ENCODE data around the gene ZCCHC2.
A peak's percentile ranks its signal among the peaks of the same experiment; 100 is the strongest.

Gene ZCCHC2

GRCh38 chr18:62521593-62521992 lies 1.2 kb upstream of the ZCCHC2 start:
- DNase-seq (ENCODE audit: insufficient read length, low spot score), result no peak
- no peak for TF ChIP-seq POLR2A (IDR thresholded peaks at IDR 0.05; ENCODE audit: low read depth, low read length)
- no peak for FAIRE-seq

GRCh38 chr18:62522178-62522503 lies 684 bp upstream of the ZCCHC2 start:
- DNase-seq (ENCODE audit: insufficient read length, low spot score), result no peak
- TF ChIP-seq POLR2A (IDR thresholded peaks at IDR 0.05; ENCODE audit: low read depth, low read length), result no peak
- FAIRE-seq, result no peak

- FAIRE-seq (no peak), DNase-seq (ENCODE audit: insufficient read length, low spot score) (no peak)
- no peak for TF ChIP-seq POLR2A (IDR thresholded peaks at IDR 0.05; ENCODE audit: low read depth, low read length)
These were observed 397 bp downstream of the ZCCHC2 start for GRCh38 chr18:62523255-62523588.

GRCh38 chr18:62523631-62524439 lies 1.0 kb downstream of the ZCCHC2 start:
- no peak for TF ChIP-seq POLR2A (IDR thresholded peaks at IDR 0.05; ENCODE audit: low read depth, low read length)
- no peak for FAIRE-seq
- no peak for DNase-seq (ENCODE audit: insufficient read length, low spot score)

GRCh38 chr18:62524440-62525200 lies 1.8 kb downstream of the ZCCHC2 start:
- no peak for FAIRE-seq
- no peak for TF ChIP-seq POLR2A (IDR thresholded peaks at IDR 0.05; ENCODE audit: low read depth, low read length)

GRCh38 chr18:62525608-62526007 lies 2.8 kb downstream of the ZCCHC2 start:
- DNase-seq (ENCODE audit: insufficient read length, low spot score) (no peak), FAIRE-seq (no peak)
- TF ChIP-seq POLR2A (IDR thresholded peaks at IDR 0.05; ENCODE audit: low read depth, low read length), result no peak

More at GRCh38 chr18:62524440-62525200, 1.8 kb downstream of the ZCCHC2 start:
- DNase-seq (ENCODE audit: insufficient read length, low spot score), result no peak

GRCh38 chr18:62526098-62527025 lies 3.5 kb downstream of the ZCCHC2 start:
- FAIRE-seq (peak; percentile 75), DNase-seq (ENCODE audit: insufficient read length, low spot score) (peak; percentile 72)
- peak; percentile 80 for TF ChIP-seq POLR2A (IDR thresholded peaks at IDR 0.05; ENCODE audit: low read depth, low read length)

- no peak for TF ChIP-seq POLR2A (IDR thresholded peaks at IDR 0.05; ENCODE audit: low read depth, low read length)
- DNase-seq (ENCODE audit: insufficient read length, low spot score) (no peak), FAIRE-seq (no peak)
These were observed 6.8 kb downstream of the ZCCHC2 start for GRCh38 chr18:62529597-62529996.

GRCh38 chr18:62531078-62531477 lies 8.3 kb downstream of the ZCCHC2 start:
- no peak for TF ChIP-seq POLR2A (IDR thresholded peaks at IDR 0.05; ENCODE audit: low read depth, low read length)
- FAIRE-seq (no peak), DNase-seq (ENCODE audit: insufficient read length, low spot score) (no peak)

GRCh38 chr18:62531931-62532330 lies 9.1 kb downstream of the ZCCHC2 start:
- no peak for FAIRE-seq
- no peak for DNase-seq (ENCODE audit: insufficient read length, low spot score)
- TF ChIP-seq POLR2A (IDR thresholded peaks at IDR 0.05; ENCODE audit: low read depth, low read length), result no peak

- no peak for TF ChIP-seq POLR2A (IDR thresholded peaks at IDR 0.05; ENCODE audit: low read depth, low read length)
- FAIRE-seq, result no peak
- DNase-seq (ENCODE audit: insufficient read length, low spot score), result no peak
These were observed 13.2 kb downstream of the ZCCHC2 start for GRCh38 chr18:62536005-62536404.

GRCh38 chr18:62537042-62537894 lies 14.4 kb downstream of the ZCCHC2 start:
- FAIRE-seq (no peak), DNase-seq (ENCODE audit: insufficient read length, low spot score) (no peak)
- no peak for TF ChIP-seq POLR2A (IDR thresholded peaks at IDR 0.05; ENCODE audit: low read depth, low read length)

GRCh38 chr18:62537946-62538345 lies 15.1 kb downstream of the ZCCHC2 start:
- no peak for DNase-seq (ENCODE audit: insufficient read length, low spot score)
- no peak for FAIRE-seq
- no peak for TF ChIP-seq POLR2A (IDR thresholded peaks at IDR 0.05; ENCODE audit: low read depth, low read length)

Measured in H54 (cell line).